Glomerular endothelial cell (primary cell): ENCODE data around the gene PRRC1. TPM values are rescaled to one million over a fixed set of nuclear protein-coding genes. Genes with fewer than 3 reads are reported as not detected.
A peak's percentile ranks its signal among the peaks of the same experiment; 100 is the strongest.
"Not testable (repeated sequence)": the region's sequence is repeated elsewhere in the genome, so short reads cannot be mapped to it uniquely, and the experiment has no call there.

Source experiments
- DNase-seq: peaks from one replicate; pipeline ENCODE4 v3.0.0-alpha.2; 2011; ENCODE audit warnings: low read depth, low spot score; ENCODE audit errors: extremely low read depth
- total RNA-seq: library from RNA; depleted of rRNA; stranded (reverse); fragments of >200 nt; gene quantifications from 2 replicates; pipeline ENCODE4 v1.2.3, GENCODE V29; 2015

PRRC1 gene
- total RNA-seq, 1 donor from 2014 or later: 66.0 TPM

- DNase-seq: not testable (repeated sequence)
Measured at GRCh38 chr5:127540553-127540952, 23.1 kb downstream of the PRRC1 start.

- DNase-seq: not testable (repeated sequence)
Measured at GRCh38 chr5:127545249-127545648, 27.8 kb downstream of the PRRC1 start.

DNA sequence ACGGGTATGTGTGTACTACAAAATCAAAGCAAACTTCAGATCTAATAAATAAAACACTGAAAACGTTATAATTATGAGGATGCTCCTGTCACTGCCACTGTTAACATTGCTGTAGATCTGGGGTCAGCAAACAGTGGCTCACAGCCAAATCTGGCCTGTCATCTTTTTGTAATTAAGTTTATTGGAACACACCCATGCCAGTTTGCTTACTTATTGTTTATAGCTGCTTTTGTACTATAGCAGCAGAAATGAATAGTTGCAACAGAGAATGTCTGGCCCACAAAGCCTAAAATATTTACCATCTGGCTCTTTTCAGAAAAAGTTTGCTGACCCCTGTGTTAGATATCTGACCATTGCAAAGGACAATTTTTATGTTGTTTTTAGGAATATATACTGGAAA, 32.1 kb downstream of the PRRC1 start:
- DNase-seq: no peak

DNA sequence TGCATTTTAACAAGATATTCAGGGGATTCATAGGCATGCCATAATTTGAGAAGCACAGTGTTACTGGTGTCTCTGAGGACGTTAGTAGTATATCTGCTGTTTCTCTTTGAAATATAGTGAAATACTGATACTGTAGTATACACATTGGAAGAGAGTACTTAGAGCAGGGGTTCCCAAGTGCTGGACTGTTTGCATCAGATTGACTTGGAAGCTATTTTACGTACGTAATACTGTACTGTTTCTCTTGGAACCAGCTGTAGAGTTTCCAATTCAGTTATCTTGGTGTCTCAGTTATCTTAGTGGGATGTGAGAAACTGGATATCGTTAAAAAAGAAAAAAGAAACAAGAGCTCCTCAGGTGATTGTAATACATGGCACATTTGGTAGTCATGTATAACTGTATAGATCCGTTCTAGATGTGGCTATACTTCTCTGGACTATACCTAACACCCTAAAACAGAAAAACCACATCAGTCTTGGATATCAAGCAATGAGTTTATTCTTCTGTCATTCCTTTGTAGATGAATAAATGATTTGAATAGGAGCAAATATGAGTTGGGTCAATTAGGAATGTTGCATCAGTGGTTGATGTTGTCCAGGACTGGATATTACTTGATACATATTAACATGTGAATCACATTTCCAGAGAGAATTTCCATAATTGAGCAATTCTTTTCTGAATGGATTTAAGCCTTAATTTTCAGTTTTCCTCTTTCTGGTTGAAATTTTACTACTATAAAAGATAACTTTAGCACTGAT, 33.4 kb downstream of the PRRC1 start:
- DNase-seq: no peak

DNA sequence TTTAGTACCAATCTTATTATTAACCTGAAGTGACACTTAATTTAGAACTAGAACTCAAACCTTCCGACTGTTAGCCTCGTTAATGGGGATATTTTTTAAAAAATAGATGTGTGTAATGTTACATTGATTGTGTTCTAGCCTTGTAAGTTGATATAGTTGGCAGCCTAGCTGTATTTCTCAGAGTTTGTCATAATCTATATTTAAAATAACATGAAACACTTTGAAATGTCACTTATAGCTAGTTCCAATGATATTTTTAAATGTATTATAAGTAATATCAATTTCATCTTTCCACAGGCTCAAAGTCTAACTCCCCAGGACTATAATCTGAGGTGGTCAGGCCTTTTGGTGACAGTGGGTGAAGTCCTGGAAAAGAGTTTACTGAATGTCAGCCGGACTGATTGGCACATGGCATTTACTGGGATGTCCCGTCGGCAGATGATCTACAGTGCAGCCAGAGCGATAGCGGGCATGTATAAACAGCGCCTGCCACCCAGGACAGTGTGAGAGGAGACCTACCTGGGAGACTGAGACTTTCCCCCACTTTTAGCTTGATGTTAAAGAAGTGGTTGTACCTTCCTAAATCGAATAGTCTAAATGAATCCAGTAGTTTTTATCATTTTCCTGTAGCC, 34.1 kb downstream of the PRRC1 start:
- no peak for DNase-seq

DNA sequence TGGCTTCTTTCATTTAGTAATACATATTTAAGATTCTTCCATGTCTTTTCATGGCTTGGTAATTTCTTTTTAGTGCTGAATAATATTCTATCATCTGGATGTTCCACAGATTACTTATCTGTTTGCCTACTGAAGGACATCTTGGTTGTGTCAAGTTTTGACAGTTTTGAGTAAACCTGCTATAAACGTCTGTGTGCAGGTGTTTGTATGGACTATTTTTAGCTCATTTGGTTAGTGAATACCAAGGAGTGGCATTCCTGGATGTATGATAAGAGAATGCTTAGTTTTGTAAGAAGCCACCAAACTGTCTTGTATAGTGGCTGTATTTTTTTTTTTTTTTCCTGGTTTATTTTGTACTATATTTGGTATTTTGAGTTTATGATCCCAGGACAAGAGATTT, 38.4 kb downstream of the PRRC1 start:
- no peak for DNase-seq

DNA sequence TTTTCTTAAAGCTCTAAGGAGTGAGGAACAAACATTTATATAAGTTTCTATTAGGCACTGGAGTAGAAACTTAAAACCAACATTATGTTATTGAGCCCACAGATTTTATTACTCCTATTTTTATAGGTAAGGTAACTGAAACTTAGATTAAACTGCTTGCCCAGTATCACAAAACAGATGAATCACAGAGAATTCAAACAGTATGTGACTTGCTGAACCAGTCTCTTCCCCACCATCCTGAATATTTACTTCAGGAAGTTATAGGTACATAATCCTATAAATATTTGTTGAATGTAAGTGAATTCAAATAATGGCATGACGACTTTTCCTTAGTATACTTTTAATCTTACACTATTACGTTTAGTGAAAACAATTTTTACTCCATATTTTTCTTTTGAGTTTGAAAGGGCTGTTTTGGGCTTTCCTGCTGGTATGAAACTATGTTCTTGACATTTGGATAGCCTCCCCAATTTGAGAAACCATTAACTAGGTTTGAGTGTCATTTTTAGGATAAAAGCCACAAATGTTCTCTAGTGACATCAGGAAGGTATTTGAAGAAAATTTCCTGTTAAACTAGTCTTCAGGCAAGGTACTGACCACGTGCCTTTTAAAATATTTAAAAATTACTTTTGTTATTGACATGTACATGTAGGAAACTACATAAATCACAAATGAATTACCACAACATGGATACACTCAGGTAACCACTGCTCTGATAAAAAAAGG, 39.3 kb downstream of the PRRC1 start:
- no peak for DNase-seq

DNA sequence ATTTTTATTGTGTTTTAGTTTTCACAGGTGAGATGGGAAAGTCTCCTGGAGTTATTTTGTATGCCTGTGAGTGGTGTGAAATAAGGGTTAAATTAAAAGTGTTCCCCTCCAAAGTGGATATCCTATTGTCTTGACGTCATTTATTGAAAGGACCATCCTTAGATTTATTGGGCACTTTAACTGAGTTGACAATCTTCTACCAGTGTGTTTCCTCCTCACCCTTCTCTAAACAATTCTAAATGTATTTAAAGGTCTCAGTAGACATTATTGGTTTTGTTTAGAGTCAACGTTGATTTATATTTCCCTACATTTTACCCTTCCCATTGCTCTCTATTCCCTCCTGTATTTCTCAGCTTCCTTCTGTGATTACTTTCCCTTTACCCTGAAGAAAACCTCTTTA, 40.8 kb downstream of the PRRC1 start:
- DNase-seq: no peak

DNA sequence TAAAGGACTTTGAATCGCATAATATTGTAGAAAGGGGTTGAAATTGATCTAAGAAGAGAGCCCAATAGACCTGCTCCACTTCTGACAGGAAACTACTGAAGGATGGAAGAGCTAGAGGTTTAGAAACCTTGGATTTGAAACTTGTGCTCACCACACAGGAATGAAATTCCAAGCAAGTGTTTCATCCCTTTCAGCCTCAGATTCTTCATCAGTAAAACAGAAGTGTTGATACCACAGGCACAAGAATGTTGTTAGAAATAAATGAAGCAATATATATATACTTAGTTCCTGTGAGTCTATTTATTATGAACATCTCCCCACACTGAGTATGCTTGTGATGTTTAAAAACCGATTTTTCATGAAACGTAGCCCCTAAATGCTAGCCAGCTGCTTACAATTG, 43.8 kb downstream of the PRRC1 start:
- no peak for DNase-seq

DNA sequence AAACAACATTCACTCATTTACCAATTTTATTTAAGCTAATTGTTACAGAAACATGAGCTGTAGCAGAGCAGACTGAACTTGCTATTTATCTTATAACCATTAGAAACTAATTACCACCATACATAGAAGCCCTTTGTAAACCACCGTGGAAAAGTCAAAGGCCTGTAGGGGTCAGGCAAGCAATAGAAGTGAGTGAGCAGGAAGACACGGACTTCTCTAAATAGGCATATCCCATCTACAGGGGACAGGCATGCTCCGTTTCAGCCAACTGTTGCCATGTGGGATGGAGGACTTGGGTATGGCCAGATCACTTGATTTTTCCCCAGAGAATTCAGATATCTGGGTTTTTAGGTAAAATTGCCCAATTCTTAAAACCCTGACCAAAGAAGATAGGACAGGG, 44.8 kb downstream of the PRRC1 start:
- DNase-seq: no peak

GRCh38 chr5:127563136-127563535, 45.7 kb downstream of the PRRC1 start:
- DNase-seq: no peak

DNA sequence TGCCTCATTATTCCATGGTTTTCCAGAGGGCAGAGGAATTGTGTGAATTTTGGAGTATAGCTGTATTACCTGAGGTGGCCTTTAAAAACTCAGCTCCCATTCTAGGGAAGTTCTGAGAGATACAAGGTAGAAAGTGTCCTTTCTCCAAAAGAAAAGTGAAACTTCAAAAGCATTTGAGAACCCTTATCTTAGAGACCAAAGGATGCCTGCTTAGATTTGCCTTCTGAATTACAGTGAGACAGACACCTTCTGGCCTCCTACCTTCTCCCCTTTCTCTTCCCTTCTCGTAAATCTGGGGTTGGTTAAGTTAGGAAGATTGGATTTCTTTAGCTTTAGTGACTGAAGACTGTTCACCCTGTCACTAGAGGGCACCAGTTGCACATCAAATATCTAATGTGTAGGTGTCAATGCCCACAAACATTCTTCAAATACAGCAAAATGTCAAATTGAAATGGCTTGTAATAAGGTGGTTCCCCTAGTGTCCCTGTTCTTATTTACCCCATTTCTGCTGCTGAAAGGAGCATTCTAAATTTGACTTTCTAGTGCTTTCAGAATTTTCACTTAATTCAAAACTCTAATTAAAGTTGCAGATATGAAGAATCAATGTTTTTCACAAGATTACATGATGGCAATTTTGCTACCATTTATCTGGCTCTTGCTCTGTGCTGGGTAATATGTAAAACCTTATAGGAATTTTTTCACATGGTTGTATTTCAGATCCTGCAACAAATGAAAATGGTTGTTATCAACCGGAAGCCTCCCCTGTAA, 46.7 kb downstream of the PRRC1 start:
- peak; percentile 44 for DNase-seq

DNA sequence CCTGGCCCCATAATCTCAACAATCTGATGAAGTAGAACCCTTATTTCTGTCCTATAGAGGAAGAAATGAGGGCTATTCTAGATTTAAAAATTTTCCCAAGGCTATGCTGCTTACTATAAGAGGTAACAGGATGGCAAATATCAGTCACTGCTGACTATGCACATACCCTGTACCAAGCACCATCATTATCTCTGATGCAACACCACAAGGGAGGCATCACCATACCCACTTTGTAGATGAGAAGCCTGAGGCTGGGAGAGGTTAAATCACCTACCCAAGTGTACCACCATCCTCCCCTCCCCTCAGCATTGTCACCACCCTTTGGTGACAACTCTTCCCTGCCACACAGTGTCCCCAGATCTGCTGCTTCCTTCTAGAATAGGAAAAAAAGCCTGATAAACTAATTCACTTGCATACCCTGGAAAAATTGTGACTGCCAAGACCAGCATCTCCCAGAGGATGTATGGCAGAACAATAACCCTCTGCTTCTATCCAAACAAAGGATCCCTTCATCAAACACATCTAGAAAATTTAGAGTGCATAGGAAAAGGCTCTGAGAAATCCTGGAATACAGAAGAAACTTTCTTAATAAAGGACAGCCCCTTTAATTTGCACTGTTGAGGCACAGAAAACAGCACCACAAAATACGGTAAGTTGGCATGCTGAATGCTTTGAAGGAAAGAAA, 48.3 kb downstream of the PRRC1 start:
- no peak for DNase-seq

DNA sequence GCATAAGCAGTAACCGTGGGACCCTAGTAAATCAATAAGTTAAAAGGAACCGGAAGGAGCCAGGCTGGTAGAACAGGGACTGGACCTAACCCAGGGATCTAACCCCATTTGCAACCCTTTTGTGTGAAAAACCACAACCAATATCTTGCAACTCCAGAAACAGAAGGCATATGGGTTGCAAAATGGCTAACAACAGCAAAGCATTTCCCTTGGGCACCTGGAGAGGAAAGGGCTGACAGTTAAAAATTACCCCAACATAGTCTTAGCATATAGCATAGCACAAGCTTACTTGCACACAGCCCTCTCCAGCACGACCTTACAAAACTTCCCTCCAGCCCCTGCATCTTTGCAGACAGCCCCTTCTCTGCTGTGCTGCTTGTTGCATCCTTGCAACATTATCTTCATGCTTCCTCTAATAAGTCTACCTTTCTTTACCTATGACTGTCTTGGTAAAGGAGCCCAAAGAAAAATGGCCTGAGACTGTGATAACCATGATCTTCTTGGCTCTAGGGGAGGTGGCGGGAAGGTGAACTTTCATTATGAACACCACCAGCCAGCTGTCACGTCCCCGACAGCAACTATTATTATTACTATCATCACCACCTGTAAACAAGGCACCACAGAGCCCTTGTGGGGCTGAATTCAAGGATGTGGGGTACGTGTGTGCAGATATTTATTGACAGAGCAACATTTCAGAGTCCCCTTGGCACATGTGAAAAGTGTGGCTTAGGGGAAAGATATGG, 49.8 kb downstream of the PRRC1 start:
- no peak for DNase-seq

DNA sequence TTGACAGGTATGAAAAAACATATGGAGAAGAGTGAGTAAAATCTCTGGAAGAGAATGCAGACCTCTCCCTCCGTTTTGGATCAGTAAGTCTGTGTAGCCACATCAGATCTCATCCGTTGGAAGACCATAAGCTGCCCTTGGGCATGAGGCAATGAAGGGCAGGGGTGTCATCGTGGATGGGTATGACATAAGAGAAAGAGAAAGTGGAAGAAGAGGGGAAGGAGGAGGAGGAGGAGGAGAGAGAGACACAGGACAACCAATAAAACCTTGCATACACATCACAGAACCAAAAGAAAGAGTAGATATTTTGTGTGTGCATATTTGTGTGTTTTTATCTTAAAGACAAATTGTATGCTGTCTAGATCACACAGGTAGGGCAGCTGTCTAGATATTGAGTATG, 50.7 kb downstream of the PRRC1 start:
- DNase-seq: no peak

DNA sequence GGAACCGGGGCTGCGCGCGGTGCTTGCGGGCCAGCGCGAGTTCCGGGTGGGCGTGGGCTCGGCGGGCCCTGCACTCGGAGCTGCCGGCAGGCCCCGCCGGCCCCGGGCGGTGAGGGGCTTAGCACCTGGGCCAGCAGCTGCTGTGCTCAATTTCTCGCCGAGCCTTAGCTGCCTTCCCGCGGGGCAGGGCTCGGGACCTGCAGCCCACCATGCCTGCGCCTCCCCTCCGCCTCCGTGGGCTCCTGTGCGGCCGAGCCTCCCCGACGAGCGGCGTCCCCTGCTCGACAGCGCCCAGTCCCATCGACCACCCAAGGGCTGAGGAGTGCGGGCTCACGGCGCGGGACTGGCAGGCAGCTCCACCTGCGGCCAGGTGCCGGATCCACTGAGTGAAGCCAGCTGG, 52.0 kb downstream of the PRRC1 start:
- not testable (repeated sequence) for DNase-seq

DNA sequence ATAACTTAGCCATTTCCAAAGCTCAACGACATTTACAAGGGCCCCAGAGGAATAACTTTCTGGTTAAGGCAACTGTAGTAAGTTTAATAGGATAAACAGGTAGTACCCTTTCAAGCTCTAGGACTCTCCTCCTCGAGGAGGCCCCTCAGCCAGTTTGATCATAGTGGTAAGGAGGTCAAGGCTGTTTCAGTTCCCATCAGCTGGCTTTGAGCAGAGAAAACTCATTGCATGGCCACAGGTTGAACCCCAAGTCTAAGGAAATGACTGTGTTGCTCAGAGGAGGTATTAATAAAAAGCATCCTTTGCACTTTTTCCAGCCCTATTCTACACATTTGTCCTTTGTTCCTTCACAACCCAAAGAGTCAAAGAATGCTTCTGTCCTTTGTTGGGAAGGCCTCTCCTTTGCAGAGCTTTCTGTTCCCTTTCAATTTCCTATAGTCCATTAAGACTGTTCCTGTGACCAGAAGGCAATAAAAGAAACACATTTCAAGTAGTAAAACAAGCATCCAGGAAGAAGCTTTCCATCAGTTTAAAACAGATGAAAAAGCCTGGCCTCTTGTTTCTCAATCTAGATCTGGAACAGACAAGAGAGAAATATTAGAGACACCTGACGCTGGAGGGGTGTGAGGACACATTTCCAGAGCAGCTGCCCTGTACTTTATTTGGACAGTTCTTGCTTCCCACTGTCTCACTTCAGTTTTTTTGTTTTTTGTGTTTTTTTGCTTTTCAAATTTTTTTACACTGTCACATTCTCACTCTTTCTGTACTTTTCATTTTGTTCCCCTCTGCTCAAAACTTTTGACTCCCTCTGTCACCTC, 54.1 kb downstream of the PRRC1 start:
- DNase-seq: no peak

DNA sequence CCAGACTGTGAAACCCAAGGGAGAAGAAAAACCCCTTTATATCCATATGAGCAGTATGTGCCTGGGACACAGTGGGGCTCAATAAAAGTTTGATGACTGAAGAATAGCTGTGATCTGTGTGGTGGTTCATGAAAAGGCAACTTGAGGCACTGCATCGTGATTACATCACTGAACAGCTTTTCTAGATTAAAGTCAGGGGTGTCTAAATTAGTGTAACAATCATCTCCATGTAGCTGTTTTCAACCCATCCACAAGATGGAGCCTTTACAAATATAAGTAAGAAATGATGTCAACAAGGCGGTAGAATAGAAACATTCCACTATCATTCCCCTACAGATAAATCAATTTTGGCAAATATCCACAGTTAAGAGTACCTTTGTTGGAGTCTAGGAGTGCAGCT, 55.5 kb downstream of the PRRC1 start:
- DNase-seq: no peak
